ENCODE measurements around the gene D2HGDH. TPM values are rescaled to one million over a fixed set of nuclear protein-coding genes. Genes with fewer than 3 reads are reported as not detected.

Gene D2HGDH
- total RNA-seq, 1 experiment from 2014 or later: 10.0 TPM

DNA sequence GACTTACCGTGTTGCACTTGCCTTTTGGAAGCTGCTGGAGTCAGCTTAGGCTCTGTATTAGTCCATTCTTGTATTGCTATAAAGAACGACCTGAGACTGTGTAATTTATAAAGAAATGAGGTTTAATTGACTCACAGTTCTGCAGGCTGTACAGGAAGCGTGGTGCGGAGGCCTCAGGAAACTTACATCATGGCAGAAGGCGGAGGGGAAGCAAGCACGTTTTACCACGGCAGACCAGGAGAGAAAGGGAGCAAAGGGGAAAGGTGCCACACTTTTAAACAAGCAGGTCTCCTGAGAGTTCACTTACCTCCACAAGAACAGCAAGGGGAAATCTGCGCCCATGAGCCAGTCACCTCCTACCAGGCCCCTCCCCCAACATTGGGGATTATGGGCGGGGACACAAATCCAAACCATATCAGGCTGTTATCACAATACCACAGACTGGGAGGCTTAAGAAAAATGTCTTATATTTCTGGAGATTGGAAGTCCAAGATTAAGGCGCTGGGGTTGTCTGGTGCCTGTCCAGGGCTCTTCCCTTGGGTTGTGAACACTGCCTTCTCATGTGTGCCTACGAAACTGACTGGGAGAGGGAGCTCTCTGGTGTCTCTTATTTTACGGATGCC is 3.6 kb upstream of the D2HGDH start:
- Histone ChIP-seq H2BK15ac (ENCODE audit: low read depth, low read length) (no peak overlapping the region), H4K5ac (ENCODE audit: insufficient read length, low read depth, low read length) (no peak overlapping the region), H3T11ph (ENCODE audit: low read length) (no peak overlapping the region), H4K8ac (replicated peaks; ENCODE audit: insufficient read length, low read depth, low read length) (no peak overlapping the region), H3K79me2 (ENCODE audit: insufficient read depth, low read length) (no peaks in the 10 kb centered on the region), H3K23ac (ENCODE audit: insufficient read length, low read depth, low read length) (no peak overlapping the region), H2BK5ac (ENCODE audit: insufficient read length, low read length) (no peak overlapping the region), H2BK120ac (ENCODE audit: low read depth, low read length, poor library complexity, severe bottlenecking) (no peak overlapping the region), H3K14ac (ENCODE audit: insufficient read depth, low read length) (no peak overlapping the region), H3K56ac (ENCODE audit: insufficient read length, low read depth, low read length) (no peak overlapping the region), H2BK20ac (ENCODE audit: low read depth, low read length, poor library complexity, severe bottlenecking) (no peak overlapping the region), H2AK5ac (ENCODE audit: insufficient read length, low read length) (no peak overlapping the region), H3K27me3 (ENCODE audit: insufficient read depth, low read length) (no peaks in the 10 kb centered on the region), H3K23me2 (ENCODE audit: insufficient read length, low read depth, low read length, poor library complexity, severe bottlenecking) (peaks cover 12% of the 10 kb centered on the region), H3K27ac (ENCODE audit: insufficient read length, low read depth, low read length) (no peak overlapping the region), H4K20me1 (ENCODE audit: control insufficient read depth, insufficient read depth, insufficient read length) (peaks cover 7% of the 10 kb centered on the region), H2AFZ (ENCODE audit: low read length) (no peak overlapping the region), H3K9me3 (ENCODE audit: control insufficient read depth, low read depth, low read length) (no peaks in the 10 kb centered on the region), H2BK12ac (ENCODE audit: insufficient read length, low read depth, low read length) (no peak overlapping the region), H3K4ac (ENCODE audit: low read depth, low read length) (no peak overlapping the region), H3K9ac (ENCODE audit: extremely low read depth, insufficient read length, low read length) (no peak overlapping the region), H3K4me2 (ENCODE audit: insufficient read depth, insufficient read length, low read length) (no peak overlapping the region), H3K18ac (ENCODE audit: insufficient read length, low read depth, low read length) (no peak overlapping the region), H3K4me1 (ENCODE audit: insufficient read depth, low read length) (no peaks in the 10 kb centered on the region), H3K79me1 (ENCODE audit: insufficient read depth, low read depth, low read length, poor library complexity, severe bottlenecking) (no peaks in the 10 kb centered on the region), H4K91ac (ENCODE audit: insufficient read length, low read depth, low read length) (no peak overlapping the region)
- 0 out of 4 replicates have a peak, but pooled peaks cover 2 to 5% of the 10 kb centered on the region in 2 experiments for H3K4me1 Mint-ChIP-seq
- no CpG with 5 or more reads among the region's 12 CpGs for WGBS (ENCODE audit: extremely low coverage, insufficient read length, low lambda C conversion rate)
- H3K4me3 Mint-ChIP-seq: no peak overlapping the region
- H3K27ac Mint-ChIP-seq: no peak overlapping the region
- TF ChIP-seq CTCF (conservative IDR thresholded peaks at IDR 0.05): no peak
- peaks cover 23% of the 10 kb centered on the region for H3K27me3 Mint-ChIP-seq (ENCODE audit: low read depth)
- H3K9me3 Mint-ChIP-seq: no peaks in the 10 kb centered on the region
- no peak for DNase-seq
- H3K36me3 Mint-ChIP-seq (ENCODE audit: insufficient read depth in 1 of 3, low read depth in 3 of 3): peaks cover 3 to 24% (median 10%) of the 10 kb centered on the region in 3 experiments; a peak in 6 of 7 replicates
